IPS-11a (cell line): ENCODE results near the gene LTBP2.
A peak's percentile ranks its signal among the peaks of the same experiment; 100 is the strongest.

ENCODE experiments used
- H3K4me3 ChIP-seq: one replicate; pipeline ENCODE4 v1.5.1; 2013; ENCODE audit warnings: low read depth, low read length, control low read depth

LTBP2 gene

DNA sequence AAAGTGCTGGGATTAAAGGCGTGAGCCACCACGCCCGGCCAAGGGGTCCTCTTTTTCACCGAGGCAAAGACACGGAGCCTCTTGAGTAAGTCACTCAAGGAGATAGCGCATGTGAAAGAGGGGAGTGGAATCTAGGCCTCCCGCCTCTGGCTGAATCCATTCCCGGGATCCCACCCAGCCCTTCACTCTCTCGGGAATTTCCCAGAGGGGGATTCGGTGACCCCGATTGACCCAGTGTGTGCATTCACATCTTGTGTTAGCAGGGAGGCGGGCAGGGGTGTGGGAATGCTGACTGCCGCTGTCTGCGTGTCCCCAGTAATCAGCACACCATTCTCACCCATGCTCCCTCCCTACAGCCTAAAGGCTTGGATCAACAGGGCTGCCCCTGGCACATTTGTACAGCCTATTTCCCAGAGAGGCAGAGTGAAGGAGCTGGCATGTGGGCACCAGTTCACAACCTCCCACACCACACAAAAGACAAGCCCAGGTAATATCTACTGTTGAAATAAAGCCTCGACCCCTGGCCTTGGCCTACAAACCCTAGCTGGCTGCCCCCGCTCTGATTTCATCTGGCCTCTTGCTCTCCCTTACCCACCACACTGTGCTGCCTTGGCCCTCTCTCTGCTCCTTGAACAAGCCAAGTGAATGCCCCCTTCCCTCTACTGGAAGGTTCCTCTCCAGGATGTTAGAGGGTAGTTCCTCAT lies 1.3 kb upstream of the LTBP2 start:
- H3K4me3 ChIP-seq, result no peak overlapping the region

DNA sequence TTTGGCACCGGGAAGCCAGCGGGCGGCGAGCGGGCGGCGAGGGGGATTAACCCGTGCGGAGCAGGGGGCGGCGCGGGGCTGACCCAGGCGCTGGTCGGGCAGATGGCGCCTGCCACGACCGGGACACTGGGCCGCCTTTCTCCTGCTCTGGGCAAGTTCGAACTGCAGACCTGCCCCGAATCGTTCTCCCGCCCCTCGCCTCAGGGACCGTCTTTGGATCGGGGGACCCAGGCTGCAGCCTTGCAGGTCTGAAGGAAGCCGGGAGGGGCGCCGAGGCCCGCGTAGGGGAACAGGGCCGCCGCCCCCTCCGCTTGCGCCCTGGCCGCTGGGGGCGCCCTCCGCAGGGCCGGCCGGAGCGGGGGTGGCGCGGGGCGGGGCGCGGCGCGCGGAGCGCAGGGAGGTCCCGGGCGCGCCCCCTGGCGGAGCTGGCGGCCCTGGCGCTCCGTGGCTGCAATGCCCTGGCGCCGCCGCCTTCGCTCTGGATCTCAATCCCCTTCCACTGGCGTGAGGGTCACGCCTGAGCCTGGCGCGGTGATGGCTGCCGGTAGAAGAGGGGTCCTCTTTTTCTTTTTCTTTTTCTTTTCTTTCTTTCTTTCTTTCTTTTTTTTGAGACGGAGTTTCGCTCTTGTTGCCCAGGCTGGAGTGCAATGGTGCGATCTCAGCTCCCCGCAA lies 449 bp upstream of the LTBP2 start:
- peak overlapping the region; percentile 41 for H3K4me3 ChIP-seq

DNA sequence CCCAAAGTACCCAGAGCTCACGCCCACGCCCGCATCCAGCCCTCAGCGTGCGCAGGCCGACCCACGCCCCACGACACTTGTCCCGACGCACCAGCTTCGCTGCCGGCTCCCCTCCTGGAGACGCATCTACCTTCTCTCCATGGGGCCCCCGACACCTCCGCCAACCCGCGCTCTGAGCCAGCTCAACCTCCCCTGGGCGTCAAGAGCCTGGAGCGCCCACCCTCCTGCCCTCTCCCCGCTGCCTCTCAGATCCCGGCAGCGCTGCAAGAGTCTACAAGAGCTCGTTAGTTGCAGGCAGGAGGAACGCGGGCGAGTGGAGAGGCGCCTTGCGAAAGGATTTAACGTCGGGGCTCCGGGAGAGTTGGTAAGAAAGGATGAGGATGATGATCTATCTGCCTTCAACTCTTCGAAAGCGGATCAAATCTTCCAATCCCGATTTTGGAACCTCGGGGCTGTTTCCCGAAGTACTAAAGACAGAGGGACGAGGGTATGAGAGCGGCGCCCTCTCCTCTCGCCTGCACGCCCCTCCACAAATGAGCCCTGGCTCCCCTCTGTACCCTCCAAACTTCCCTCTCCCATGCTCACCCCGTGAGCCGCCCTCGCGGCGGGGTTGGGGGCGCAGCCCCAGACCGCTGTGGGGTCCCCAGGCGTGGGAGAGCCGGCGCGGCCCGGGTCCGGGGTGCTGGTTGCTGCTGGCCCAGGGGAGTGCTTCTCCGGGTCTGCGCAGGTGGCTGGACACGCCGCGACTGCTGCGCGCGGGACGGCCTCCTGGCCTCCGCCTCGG lies 979 bp downstream of the LTBP2 start:
- H3K4me3 ChIP-seq, result peak overlapping the region; percentile 41

DNA sequence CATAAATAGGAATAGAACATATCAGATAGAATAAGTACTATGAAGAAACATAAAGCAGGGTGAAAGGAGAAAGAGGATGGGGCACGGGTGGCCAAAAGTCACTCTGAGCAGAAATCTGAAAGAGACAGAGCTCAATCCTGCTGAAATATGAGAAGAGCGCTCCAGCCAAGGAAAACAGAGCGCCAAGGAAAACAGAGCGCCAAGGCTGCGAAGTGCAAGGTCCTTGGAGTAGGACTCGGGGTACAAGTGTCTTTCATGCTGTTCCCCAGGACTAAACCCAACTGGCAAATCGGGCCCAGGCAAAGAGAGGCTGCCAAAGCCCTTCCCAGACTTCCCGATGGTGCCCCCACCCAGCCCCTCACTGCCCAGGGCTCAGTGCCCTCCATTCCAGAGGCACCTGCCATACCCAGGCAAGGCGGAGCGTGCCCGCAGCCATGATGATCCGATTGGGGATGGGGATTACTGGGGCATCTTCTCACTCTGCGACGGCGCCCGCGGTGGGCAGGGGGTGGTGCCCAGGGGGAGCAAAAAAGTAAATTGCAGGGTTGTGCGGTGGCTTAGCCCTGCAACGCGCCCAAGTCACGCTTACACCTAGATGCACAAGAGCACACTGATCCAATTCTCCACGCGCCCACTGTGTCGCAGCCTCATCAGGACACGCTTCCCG lies 1.7 kb downstream of the LTBP2 start:
- no peak overlapping the region for H3K4me3 ChIP-seq

DNA sequence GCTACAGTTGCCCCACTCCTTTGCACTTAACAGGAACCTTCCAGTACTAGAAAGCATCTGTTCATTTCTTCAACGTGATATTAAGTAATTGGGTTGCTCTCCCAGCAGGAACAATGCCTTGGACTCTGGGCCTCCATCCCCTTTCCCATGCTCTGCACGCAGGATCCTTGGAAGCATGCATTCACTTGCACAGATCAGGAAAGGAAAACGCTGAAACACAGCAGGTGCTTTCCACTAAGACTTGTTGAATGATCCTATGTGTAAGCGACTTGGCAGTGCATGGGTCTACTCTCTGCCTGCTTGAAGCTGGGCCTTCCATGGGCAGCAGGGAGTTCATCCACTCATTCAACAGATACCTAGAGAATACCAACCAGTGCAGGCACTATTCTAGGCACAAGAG lies 2.3 kb downstream of the LTBP2 start:
- no peak overlapping the region for H3K4me3 ChIP-seq

DNA sequence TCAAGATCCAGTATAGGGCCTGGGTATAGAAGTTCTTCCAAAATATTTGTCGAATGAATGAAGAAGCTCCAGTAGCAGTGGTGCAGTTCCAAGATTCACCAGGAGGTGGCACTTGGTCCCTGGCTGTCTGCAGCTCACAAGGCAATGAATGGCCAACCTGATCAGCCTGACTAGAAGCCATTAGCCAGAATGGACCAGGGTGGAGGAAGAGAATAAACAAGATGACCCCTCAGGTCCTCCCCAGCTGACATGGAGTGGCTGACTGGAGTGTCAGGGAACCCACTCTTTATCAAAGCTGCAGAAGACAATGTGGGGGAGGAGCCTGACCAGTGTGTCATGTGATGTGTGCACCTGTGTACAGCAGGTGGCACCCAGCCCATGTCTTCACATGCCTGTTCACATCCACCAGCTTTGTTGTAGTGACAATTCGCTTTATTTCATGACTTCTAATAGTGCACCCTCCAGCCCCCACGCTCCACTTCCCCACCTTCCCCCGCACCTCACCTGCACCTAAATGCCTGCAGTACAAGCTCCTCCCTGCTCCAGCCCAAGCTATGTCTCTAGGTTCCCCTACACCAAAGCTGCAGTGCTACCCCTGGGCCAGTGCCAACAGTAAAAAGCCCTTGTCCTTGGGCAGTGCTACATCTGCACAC lies 3.0 kb downstream of the LTBP2 start:
- H3K4me3 ChIP-seq, result no peak overlapping the region

DNA sequence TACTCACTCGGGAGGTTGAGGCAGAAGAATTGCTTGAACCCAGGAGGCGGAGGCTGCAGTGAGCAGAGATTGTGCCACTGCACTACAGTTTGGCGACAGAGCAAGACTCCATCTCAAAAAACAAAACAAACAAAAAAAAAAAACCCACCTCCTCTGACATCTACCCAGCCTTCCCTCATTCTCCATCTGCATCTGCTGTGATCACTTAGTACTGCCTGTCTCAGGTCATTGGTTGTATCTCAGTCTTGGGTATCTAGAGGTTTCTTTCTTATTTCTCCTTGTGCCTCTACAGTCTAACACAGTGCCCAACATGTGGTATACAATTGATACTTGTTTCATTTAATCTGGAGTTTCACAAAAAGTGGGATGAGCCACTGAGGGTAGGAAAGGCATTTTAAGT lies 5.3 kb downstream of the LTBP2 start:
- H3K4me3 ChIP-seq, result no peak overlapping the region

DNA sequence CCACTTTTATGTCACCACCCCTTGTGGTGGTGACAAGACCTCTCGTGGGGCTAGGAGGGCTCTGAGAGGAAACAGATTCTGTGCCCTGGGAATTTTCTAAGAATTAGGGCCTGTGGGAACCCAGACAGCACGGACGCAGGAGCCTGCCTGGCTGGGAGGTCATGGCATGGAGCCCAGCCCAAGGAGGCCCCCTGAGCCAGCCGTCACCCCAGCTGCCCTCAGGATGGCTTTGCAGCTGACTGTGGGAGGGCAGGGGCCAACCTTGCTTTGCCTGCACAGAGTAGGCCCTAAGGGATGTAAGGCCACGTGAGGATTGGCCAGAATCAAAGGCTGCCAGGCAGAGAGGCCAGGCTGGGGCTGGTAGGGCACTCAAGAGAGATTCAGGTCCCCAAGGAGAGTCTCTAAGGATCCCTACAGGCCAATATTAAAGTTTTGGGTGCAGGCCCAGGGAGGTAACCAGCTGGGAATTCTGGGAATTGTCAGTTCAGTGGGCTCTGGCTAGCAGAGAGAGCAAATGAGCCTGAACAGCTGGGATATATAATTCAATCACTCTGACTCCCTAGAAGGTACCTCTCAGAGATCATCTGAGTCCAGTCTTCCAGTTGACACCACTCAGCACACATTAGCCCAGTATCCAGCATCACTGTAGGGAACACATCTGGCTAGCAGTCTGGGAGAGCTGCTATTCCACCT lies 6.4 kb downstream of the LTBP2 start:
- no peak overlapping the region for H3K4me3 ChIP-seq

DNA sequence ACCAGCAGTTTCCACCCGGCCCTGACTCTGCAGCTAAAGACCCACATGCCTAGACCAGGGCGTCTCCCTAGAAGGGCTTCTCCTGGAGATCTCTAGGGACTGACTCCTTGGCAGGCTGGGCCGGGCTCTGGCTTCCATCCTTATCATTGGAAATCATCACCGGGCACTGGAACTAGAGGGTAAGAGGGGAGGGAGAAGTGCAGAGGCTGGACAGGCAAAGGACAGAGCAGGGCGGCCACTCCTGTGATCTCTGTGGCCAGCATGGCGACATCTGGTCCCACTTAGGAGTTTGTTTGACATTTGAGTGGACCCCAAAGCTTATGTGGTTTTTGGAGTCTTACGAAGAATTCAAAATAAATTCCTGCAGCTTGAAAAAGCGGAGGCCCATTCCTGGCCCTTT lies 7.1 kb downstream of the LTBP2 start:
- H3K4me3 ChIP-seq, result no peak overlapping the region

DNA sequence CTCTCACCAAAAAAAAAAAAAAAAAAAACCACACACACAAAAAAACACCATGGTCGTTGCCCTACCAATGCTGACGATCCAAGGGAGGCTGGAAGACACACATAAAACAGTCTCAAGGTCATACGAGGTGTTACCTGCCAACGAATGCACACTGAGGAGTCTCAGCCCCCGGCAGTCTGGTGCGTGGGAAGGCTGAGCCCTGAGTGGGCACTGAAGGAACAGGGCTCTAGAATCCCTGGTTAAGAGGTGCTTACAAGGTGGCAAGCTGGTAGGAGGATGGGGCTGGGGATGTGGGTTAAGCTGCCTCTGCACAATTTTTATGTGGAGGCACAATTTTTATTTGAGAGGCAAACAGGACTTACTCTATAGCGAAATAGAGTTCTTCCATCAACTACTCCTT lies 7.9 kb downstream of the LTBP2 start:
- no peak overlapping the region for H3K4me3 ChIP-seq

DNA sequence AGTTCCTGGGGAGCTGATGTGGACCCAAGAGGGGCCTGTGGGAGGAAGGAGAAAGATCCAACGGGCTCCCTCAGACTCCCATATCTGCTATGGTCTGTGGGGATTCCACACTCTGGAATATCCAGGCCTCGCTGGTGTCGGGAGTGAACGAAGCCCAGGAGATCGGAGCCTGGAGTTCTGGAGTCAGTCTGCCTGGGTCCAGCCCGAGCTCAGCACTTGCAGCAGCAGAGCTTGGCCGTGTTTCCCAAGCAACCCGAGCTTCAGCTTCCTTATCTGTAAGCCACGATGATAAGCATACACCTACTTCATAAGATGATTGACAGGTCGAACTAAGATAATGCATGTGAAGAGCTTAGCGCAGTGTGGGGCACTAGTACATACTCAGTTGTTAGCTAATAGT lies 10.1 kb downstream of the LTBP2 start:
- no peak overlapping the region for H3K4me3 ChIP-seq

DNA sequence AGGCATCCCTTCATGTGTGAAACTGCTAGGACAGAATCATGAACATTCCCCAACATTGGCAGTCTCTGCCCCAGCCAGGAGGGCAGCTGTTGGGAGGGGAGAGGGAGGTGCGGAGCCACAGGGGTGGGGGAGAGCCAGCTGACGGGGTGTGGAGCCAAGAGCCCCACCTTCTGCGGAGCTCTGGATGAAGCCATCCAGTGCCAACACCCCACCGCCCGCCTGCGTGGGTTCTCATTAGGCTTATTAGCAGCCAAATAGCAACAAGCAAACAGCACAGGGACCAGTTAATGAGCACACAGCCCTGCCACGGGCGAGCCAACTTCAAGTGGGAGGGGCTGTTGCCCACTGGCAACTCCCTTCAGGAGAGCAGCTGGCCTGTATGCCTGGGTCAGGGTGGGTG lies 12.1 kb downstream of the LTBP2 start:
- H3K4me3 ChIP-seq, result no peak overlapping the region

DNA sequence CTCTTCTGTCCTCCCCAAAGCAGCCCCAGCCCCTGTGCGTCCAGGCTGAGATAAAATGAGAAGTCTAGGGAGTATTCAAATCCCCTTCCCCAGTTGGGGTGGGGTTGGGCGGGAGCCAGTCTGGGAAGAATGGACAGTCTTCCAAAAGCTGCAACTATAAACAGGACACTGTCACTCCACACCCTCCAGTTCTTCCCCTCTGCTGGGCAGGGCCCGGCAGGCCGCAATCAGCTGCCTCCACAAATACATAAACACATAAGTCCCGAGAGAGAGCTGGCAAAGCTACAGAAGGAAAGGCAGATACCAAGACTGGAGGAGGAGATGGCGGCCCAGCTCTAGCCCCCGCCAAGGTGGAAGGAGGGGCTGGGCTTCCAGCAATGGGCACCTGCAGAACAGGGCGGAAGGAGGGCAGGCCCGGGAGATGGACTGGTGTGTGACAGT lies 12.7 kb downstream of the LTBP2 start:
- H3K4me3 ChIP-seq, result no peak overlapping the region

DNA sequence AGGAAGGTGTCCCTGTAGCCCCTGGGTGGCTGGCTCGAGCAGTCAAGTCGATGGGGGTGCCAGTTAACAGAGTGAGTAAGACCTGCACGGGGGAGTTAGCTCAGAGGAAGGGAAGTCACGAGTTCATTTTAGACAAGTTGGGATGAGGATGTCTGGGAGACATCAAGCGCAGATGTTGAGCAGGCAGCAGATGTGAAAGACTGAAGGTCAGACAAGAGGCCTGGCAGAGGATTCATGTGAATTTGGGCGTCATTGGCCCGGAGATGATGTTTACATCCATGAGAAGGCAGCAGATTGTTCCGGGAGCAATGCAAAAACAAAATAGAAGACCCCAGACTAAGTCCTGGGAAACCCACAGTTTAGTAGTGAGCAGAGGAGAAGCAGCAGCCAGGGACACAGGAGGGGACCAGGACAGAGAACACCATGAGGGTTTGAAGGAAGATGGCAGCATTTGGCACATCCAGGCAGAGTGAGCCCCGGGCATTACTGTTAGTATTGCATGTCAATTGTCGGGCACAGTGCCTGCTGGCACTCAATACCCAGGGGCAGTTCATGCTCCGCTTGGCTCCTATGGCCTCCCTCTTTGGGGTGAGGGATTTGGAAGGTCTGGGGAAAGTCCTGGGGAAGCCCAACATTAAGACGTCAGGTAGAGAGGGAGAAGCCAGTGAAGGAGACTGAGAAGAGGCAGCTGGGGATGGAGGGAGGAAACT lies 15.1 kb downstream of the LTBP2 start:
- H3K4me3 ChIP-seq, result no peak overlapping the region

DNA sequence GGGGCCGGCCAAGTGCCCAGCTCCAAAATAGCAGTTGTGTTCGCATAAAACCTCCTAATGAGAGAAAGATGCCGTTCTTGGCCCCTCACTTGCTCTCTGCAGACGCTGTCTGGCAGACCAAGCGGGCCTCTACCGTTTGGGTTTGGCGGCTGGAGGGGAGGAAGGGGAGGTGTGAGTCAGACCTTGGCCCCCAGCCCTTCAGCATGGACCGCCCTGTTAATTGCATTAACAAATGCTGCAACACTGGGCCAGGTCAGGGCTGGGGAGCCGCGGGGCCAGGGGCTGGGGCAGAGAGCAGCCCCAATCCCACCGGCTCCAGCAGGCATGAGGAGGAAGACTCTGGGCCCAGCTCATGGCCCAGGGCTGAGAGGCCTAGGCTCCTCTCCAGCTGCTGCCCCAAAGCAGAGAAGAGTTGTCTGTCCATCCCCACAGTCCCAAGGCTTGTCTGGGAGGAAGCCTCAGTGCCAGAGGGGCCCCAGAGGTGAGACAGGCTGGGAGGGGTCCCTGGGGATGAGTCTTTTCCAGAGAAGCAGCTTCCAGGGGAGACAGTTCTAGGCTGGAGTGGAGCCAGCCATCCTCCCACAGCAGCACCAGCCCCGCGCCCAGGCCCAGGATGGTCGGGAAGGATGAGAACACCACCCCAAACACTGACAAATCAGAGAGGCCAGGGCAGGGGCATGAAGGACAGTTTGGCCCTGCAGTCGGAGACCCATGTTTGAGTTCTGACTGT lies 16.9 kb downstream of the LTBP2 start:
- no peak overlapping the region for H3K4me3 ChIP-seq

DNA sequence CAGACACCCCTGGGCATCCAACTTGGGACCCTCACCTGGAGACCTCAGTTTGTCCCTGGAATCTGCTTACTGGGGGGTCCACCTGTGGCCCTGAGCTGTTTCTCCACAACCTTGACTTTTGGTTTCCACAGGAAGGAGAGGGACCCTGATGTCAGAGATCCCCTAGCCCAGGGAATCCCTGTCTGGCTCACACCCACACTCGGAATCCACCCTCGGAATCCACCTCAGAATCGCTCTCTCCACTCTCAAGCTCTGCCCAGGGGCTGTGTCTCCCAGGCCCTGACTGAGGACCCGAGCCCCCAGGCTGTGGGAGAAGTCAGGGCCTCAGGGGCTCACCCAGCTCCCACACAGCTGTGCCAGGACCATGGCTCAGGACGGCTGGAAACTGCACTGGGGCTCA lies 17.4 kb downstream of the LTBP2 start:
- H3K4me3 ChIP-seq, result no peak overlapping the region

DNA sequence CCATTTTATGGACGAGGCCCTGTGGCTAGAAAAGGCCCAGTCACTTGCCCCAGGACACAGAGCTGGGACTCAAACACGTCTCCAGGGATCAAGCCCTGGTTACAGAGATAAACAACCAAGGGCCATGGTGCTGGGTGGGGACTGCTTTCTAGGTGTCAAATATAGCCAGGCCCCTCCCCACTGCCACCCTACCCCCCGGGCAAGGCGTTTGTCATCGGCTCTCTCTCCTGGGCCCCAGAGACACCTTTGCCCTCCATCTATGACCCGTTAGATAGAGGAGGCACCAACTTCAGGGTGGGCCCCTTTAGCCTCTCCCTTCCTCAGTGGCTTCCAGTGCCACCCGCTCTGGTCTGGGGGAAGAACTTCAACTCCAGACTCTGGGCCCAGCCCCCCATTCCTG lies 18.0 kb downstream of the LTBP2 start:
- H3K4me3 ChIP-seq, result no peak overlapping the region

DNA sequence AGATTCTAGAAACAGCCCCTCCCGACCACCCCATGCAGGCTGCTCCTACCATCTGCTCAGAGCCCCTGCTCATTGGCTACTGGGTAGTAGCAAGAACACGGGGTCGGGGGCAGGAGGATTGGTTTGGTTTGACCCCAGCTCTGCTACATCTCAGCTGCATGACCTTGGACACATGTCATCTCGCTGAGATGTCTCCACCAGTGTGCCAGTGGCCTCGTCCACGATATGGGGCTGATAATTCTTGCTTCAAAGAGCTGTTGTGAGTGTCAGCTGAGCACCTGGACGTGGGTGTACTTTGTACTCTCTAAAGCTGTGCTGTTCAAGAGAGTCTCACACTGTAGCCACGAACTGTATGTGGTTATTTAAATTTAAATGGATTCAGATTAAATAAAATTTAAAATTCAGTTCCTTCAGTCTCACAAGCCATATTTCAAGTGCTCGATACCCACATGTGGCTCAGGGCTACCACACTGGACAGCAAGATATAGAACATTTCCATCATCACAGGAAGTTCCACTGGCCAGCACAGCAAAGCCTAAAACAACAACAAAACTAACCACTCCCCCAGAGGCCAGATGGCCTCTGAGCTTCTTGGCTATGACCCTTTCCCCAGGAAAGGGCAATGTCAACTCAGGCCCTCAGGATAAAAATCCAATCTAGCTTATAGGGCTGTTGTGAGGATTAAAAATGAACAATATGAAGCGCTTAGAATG lies 18.6 kb downstream of the LTBP2 start:
- H3K4me3 ChIP-seq, result no peak overlapping the region
